Gastrocnemius medialis (tissue), 4 donors: ENCODE measurements around the gene DPPA4. TPM values are rescaled to one million over a fixed set of nuclear protein-coding genes. Genes with fewer than 3 reads are reported as not detected.
"Not testable (repeated sequence)": the region's sequence is repeated elsewhere in the genome, so short reads cannot be mapped to it uniquely, and the experiment has no call there.

ENCODE experiments used
- ATAC-seq, 2 donors: fragments of 150-250 bp; one replicate each; pipeline ENCODE4 v1.9.1; 2016
- DNase-seq, 2 donors: peaks; one replicate each; pipeline ENCODE4 v3.0.0-alpha.2; 2019
- H3K27ac ChIP-seq, 4 donors: fragments of 200-600 bp; sonication (generic); 1 replicate in 1 of 4; 2 replicates in 3 of 4; pipeline ENCODE4 v1.5.1; 2016 to 2018; ENCODE audit warnings: mild to moderate bottlenecking in 2 of 4, moderate library complexity in 1 of 4
- H3K27me3 ChIP-seq, 3 donors: fragments of 200-600 bp; sonication (generic) in 2 of 3; 1 replicate in 1 of 3; 2 replicates in 2 of 3; pipeline versions ENCODE4 v1.5.1 to v1.6.0; 2016 to 2019; ENCODE audit warnings: mild to moderate bottlenecking in 1 of 3, moderate library complexity in 1 of 3
- H3K36me3 ChIP-seq, 2 donors: fragments of 200-600 bp; sonication (generic) in 1 of 2; one replicate each; pipeline ENCODE4 v1.5.1; 2017 to 2018
- H3K4me1 ChIP-seq, 2 donors: fragments of 200-600 bp; sonication (generic) in 1 of 2; one replicate each; pipeline ENCODE4 v1.5.1; 2016 to 2017; ENCODE audit warnings: mild to moderate bottlenecking in 2 of 2
- H3K4me3 ChIP-seq, 4 donors: fragments of 200-600 bp; sonication (generic) in 3 of 4; 1 replicate in 1 of 4; 2 replicates in 3 of 4; pipeline ENCODE4 v1.5.1; 2016 to 2019; ENCODE audit warnings: mild to moderate bottlenecking in 2 of 4
- H3K9me3 ChIP-seq, 3 donors: fragments of 200-600 bp; sonication (generic) in 2 of 3; 1 replicate in 1 of 3; 2 replicates in 2 of 3; pipeline ENCODE4 v1.5.1; 2016 to 2019
- POLR2A ChIP-seq, 2 donors: fragments of 450-650 bp; IDR thresholded peaks; one replicate each; pipeline ENCODE4 v1.6.1; 2017; ENCODE audit warnings: antibody characterized with exemption in 2 of 2, mild to moderate bottlenecking in 2 of 2, moderate library complexity in 2 of 2
- in situ Hi-C, 4 donors: fragments of 200-750 bp; cut with MboI; loops; one replicate each; pipeline versions ENCODE4 v1.15.0 to v1.8.0; 2017; ENCODE audit warnings: low sequenced_read_pairs in 4 of 4
- intact Hi-C: fragments of 100-400 bp; cut with DNase I; formaldehyde crosslinking; loops from one replicate; pipeline ENCODE4 v1.15.1; 2023; ENCODE audit warnings: low total_unique reads
- total RNA-seq, 4 donors: library from RNA; depleted of rRNA; stranded (reverse); fragments of >200 nt; gene quantifications; one replicate each; pipeline versions ENCODE4 v1.1.0 to v1.2.3, GENCODE V29; 2016
- TF ChIP-seq, protein P1 (sequence below), 5 experiments: fragments of 450-650 bp in 3 of 5; fragments of 200-600 bp in 2 of 5; sonication (generic) in 2 of 5; IDR thresholded peaks in 4 of 5; conservative IDR thresholded peaks in 1 of 5; 1 replicate in 4 of 5; 2 replicates in 1 of 5; pipeline ENCODE4 v1.5.1; 2016 to 2019; ENCODE audit warnings: antibody characterized with exemption in 5 of 5, mild to moderate bottlenecking in 3 of 5, moderate library complexity in 3 of 5

DPPA4 gene
- total RNA-seq, 4 donors from 2014 or later: not detected

DNA sequence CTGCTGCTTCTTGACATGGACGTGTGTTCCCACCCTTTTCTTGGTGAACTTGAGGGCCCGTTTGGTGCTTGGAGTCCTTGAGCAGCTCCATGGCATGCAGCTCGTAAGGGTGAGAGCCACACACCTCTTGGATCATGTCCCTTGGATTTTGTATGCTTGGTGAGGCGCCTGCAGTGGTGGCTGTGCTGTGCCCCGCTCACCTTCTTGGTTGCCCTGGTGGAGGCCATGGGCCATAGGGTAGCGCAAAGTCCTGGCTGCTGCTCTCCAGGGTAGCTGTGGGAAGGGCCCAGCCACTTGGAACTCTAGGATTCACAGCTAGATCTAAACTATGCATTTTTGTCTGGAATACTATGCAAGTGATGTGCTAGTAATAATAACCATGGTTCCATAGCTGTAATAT lies 26.7 kb upstream of the DPPA4 start:
- no peak for ATAC-seq

DNA sequence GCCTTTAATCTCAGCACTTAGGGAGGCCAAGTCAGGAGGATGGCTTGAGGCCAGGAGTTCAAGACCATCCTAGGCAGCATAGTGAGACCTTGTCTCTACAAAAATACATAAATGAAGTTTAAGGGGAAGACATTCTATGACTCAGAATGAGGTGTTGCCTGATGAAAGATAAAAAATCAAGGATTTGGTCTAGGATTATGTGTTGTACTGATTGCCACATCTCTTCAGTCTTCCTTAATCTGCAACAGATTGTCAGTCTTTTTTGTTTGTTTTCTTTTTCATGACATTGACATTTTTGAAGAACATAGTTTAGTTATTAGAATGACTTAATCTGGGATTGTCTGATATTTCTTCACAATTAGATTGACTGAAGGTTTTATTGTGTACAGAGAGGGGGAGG lies 26.3 kb upstream of the DPPA4 start:
- H3K9me3 ChIP-seq: no peaks in the 10 kb centered on the region
- intact Hi-C loops: no loop called here
- no peaks in the 10 kb centered on the region for H3K27me3 ChIP-seq
- H3K4me3 ChIP-seq: no peak overlapping the region
- TF ChIP-seq POLR2A (IDR thresholded peaks at IDR 0.05): no peak
- TF ChIP-seq, protein P1, sequence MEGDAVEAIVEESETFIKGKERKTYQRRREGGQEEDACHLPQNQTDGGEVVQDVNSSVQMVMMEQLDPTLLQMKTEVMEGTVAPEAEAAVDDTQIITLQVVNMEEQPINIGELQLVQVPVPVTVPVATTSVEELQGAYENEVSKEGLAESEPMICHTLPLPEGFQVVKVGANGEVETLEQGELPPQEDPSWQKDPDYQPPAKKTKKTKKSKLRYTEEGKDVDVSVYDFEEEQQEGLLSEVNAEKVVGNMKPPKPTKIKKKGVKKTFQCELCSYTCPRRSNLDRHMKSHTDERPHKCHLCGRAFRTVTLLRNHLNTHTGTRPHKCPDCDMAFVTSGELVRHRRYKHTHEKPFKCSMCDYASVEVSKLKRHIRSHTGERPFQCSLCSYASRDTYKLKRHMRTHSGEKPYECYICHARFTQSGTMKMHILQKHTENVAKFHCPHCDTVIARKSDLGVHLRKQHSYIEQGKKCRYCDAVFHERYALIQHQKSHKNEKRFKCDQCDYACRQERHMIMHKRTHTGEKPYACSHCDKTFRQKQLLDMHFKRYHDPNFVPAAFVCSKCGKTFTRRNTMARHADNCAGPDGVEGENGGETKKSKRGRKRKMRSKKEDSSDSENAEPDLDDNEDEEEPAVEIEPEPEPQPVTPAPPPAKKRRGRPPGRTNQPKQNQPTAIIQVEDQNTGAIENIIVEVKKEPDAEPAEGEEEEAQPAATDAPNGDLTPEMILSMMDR (IDR thresholded peaks at IDR 0.05 in 4 of 5, conservative IDR thresholded peaks at IDR 0.05 in 1 of 5): no peak
- H3K4me1 ChIP-seq: no peaks in the 10 kb centered on the region
- no peaks in the 10 kb centered on the region for H3K36me3 ChIP-seq
- H3K27ac ChIP-seq: no peak overlapping the region
- no peak for DNase-seq
- ATAC-seq: no peak
- in situ Hi-C loops: no loop called here

More for the DNA sequence above, 26.7 kb upstream of the DPPA4 start:
- intact Hi-C loops: no loop called here
- Histone ChIP-seq H3K27ac (no peak overlapping the region), H3K4me1 (no peaks in the 10 kb centered on the region), H3K36me3 (no peaks in the 10 kb centered on the region), H3K4me3 (no peak overlapping the region), H3K9me3 (no peaks in the 10 kb centered on the region), H3K27me3 (no peaks in the 10 kb centered on the region)
- in situ Hi-C loops: no loop called here
- no peak for DNase-seq
- TF ChIP-seq, protein P1 (IDR thresholded peaks at IDR 0.05 in 4 of 5, conservative IDR thresholded peaks at IDR 0.05 in 1 of 5): no peak
- no peak for TF ChIP-seq POLR2A (IDR thresholded peaks at IDR 0.05)

DNA sequence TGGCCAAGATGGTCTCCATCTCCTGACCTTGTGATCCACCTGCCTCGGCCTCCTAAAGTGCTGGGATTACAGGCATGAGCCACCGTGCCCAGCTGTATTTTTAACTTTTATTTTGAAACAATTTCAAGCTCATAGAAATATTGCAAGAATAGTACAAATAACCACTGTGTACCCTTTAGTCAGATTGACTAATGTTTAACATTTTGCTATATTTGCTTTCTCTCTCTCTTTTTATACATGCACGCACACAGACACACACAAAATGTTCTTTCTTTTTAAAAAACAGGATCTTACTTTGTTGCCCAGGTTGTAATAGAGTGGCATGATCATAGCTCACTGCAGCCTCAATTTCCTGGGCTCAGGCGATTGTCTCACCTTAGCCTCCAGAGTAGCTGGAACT lies 25.5 kb upstream of the DPPA4 start:
- TF ChIP-seq POLR2A (IDR thresholded peaks at IDR 0.05): no peak
- TF ChIP-seq, protein P1 (IDR thresholded peaks at IDR 0.05 in 4 of 5, conservative IDR thresholded peaks at IDR 0.05 in 1 of 5): no peak
- Histone ChIP-seq H3K9me3 (no peaks in the 10 kb centered on the region), H3K4me3 (no peak overlapping the region), H3K36me3 (no peaks in the 10 kb centered on the region), H3K27ac (no peak overlapping the region), H3K4me1 (no peaks in the 10 kb centered on the region), H3K27me3 (no peaks in the 10 kb centered on the region)
- ATAC-seq (no peak), DNase-seq (no peak)
- in situ Hi-C loops: no loop called here
- intact Hi-C loops: no loop called here

DNA sequence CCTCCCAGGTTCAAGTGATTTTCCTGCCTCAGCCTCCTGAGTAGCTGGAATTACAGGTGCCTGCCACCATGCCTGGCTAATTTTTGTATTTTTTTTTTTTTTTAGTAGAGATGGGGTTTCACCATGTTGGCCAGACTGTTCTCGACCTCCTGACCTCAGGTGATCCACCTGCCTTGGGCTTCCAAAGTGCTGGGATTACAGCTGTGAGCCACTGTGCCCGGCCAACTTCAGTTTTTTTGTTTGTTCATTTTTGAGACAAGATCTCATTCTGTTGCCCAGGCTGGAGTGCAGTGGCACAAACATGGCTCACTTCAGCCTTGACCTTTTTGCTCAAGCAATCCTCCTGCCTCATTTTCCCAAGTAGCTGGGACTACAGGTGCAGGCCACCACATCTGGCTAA lies 21.5 kb upstream of the DPPA4 start:
- H3K27ac ChIP-seq, intact Hi-C loops, H3K36me3 ChIP-seq, DNase-seq, H3K9me3 ChIP-seq, ATAC-seq, H3K4me3 ChIP-seq, in situ Hi-C loops, H3K4me1 ChIP-seq, H3K27me3 ChIP-seq: not testable (repeated sequence)

DNA sequence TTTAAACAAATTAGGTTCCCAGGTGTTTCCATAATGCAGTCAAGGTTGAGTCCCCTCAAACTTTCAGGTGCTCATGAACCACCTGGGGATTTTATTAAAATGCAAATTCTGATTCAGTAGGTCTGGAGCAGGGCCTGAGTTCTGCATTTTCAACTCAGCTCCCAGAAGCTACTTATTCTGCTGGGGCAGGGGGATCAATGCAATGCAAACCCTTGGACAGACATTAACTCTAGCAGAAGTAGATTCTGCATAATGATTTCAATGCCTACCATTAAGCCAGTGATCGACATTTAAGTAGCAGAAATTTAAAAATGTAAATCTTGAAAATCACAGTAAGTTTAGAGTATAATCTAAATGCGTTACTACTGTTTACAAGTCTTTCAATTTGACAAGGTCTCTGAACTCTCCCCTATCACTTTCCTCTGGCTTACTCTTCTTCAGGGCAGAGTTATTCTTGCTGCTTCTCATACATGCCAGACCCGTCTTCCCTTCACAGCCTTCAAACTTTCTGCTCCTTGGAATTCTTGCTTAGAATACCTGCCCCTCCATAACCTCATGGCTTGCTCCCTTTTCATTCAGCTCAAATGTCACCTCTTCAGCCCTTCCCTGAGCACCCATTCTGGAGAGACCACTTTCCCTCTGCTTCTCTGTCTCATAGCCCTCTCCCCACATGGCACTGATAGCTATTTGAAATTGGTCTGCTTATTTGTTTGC lies 19.3 kb upstream of the DPPA4 start:
- Histone ChIP-seq H3K27ac (no peak overlapping the region), H3K36me3 (no peaks in the 10 kb centered on the region), H3K9me3 (no peaks in the 10 kb centered on the region), H3K4me3 (no peak overlapping the region), H3K4me1 (no peaks in the 10 kb centered on the region), H3K27me3 (no peaks in the 10 kb centered on the region)
- in situ Hi-C loops: no loop called here
- ATAC-seq (no peak), DNase-seq (no peak)
- intact Hi-C loops: no loop called here
- no peak for TF ChIP-seq POLR2A (IDR thresholded peaks at IDR 0.05)
- TF ChIP-seq, protein P1 (IDR thresholded peaks at IDR 0.05 in 4 of 5, conservative IDR thresholded peaks at IDR 0.05 in 1 of 5): no peak
